ENCODE measurements around the gene NOL9.

DNA sequence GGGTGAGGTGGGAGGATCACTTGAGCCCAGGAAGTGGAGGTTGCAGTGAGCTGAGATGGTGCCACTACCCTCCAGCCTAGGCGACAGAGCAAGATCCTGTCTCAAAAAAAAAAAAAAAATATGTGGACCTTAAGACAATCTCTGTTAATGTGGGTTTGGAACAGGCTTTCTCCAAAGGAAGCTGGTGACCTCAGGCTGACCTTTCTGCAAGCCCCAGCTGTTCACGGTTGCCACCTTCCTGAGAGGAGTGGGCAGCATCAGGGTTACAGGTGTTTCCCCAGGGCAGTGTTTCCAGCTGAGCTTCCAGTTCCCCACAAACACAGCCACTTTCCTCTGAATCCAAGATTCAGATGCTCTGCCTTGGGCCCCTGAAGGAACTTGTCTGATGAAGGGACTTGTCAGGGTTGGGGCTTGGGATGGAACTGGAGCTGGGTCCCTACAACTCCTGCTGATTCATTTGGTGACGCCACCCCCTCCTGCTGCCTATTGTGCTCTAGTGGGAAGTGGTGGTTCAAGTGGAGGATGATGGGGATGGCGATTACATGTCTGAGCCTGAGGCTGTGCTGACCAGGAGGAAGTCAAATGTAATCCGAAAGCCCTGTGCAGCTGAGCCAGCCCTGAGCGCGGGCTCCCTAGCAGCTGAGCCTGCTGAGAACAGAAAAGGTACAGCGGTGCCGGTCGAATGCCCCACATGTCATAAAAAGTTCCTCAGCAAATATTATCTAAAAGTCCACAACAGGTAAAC, 27.4 kb upstream of the NOL9 start:
- TF ChIP-seq TAF1 (IDR thresholded peaks at IDR 0.05; ENCODE audit: borderline replicate concordance, low read depth, low read length) (no peak), POLR2AphosphoS5 (IDR thresholded peaks at IDR 0.05; ENCODE audit: low read depth, low read length) (no peak)
